ENCODE measurements around the gene EDAR. TPM values are rescaled to one million over a fixed set of nuclear protein-coding genes. Genes with fewer than 3 reads are reported as not detected.

Gene EDAR
- polyA plus RNA-seq, 1 of the 3 experiments (the other 2 are of a cell fraction) = not detected

DNA sequence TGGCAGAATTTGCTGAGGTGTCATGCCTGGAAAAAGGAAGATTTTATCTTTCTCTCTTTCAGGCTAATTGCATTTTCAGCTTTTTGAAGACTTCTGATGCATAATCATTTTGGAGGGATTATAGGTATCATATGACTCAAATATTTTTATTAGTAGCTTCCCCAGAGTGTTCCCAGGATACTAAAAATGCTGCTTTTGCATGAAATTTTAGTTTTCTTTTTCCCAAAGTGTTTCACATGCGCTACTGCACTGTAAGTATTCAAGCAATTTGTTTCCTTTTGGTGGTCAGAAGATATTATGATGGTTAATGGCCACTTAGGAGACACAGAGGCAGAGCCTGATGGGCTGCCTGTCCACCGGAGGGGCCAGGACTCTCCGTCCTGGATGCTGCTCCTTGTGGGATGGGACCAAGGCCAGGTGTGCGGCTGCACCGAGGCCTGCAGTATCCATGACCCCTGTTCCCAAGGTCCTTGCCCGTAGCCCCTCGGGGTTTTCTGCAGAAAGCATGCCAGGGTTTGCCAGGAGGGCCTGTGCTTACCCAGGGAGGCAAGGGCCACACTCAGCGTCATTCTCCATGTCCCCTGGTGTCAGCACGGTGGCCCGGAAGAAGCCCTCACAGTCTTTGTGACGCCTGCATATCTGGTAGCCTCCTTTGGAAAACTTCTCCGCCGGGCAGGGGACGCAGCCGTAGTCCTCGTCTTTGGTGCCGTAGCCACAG is 60.2 kb downstream of the EDAR start:
- no peak overlapping the region; a peak in 1 of 4 replicates for H3K4me3 ChIP-seq (ENCODE audit: low read depth in 2 of 2, low read length in 1 of 2)
- peaks cover 4% of the 10 kb centered on the region; the same call in 1 of the 2 replicates for H3K27me3 ChIP-seq (ENCODE audit: insufficient read depth)
- no peaks in the 10 kb centered on the region for H3F3A ChIP-seq (replicated peaks; ENCODE audit: insufficient read depth)
- H4K20me1 ChIP-seq (ENCODE audit: insufficient read depth) = no peaks in the 10 kb centered on the region
- no peaks in the 10 kb centered on the region for H3K9me2 ChIP-seq
- no peak overlapping the region for H2AFZ ChIP-seq (ENCODE audit: low read depth)
- ChIA-PET POLR2A (no interaction called here), CTCF (interaction anchor here (0.6 to 4.0 kb wide), 31 partner anchors 8 to 762 kb away, joined by 3 to 17 read pairs (median 4); partner anchors contain the start of gene EDAR)
- no peak overlapping the region for H3K27ac ChIP-seq (ENCODE audit: low read depth in 2 of 2, low read length in 1 of 2)
- H3K4me2 ChIP-seq = no peak overlapping the region
- no peaks in the 10 kb centered on the region for H3K9me3 ChIP-seq
- no peaks in the 10 kb centered on the region for H3K36me3 ChIP-seq (replicated peaks in 1 of 2; ENCODE audit: control insufficient read depth in 1 of 2, insufficient read depth in 2 of 2, low read length in 1 of 2)
- WGBS (ENCODE audit: low lambda C conversion rate) = 77% methylated on average over 10 of the region's 17 CpGs
- no peak overlapping the region for H3K9ac ChIP-seq
- peaks cover 0 to 15% of the 10 kb centered on the region in 2 experiments; a peak in 2 of 4 replicates for H3K4me1 ChIP-seq (ENCODE audit: control insufficient read depth in 1 of 2, insufficient read depth in 2 of 2, low read depth in 1 of 2, low read length in 1 of 2)
- no peak for DNase-seq
- TF ChIP-seq MEF2A (IDR thresholded peaks at IDR 0.05; ENCODE audit: borderline replicate concordance, low read depth) = no peak
- no peak for TF ChIP-seq RAD21 (IDR thresholded peaks at IDR 0.05; ENCODE audit: low read length)
- no peaks in the 10 kb centered on the region for H3K79me2 ChIP-seq (ENCODE audit: insufficient read depth)

DNA sequence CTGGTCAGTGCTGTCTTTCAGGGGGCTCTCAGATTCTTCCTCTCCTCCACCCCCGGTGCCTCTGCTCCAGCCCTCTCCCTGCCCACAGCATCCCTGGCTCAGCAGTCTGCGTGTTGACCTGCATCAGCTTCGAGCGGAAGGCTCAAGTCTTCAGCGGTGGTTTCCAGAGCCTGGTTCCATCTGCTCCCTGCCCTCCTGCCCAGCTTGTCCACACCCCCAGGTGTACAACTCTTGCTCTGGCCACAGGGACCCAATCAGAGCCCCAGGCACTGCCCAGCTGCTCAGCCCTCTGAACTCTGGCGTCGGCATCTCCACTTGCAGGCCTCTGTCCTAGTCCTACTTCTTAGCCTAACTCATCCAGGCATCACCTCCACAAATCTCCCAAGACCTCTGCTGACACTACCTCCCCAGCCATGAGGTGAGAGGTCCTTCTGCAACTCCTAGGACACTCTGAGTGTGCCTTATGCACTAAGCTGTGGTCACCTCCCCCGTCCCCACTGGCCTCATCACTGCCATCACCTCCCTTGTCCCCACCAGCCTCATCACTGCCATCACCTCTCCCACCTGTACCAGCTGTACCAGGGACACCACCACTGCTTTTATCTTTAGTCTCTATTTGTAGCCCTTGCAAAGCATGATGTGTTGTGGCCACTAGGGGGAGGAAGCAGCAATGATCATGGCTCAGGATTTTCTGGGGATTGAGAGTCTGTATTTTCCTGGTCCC is 60.9 kb downstream of the EDAR start:
- Histone ChIP-seq H2AFZ (ENCODE audit: low read depth) (no peak overlapping the region), H3K79me2 (ENCODE audit: insufficient read depth) (no peaks in the 10 kb centered on the region), H3K4me1 (ENCODE audit: control insufficient read depth in 1 of 2, insufficient read depth in 2 of 2, low read depth in 1 of 2, low read length in 1 of 2) (peaks cover 0 to 7% of the 10 kb centered on the region in 2 experiments; a peak in 1 of 4 replicates), H3F3A (replicated peaks; ENCODE audit: insufficient read depth) (no peaks in the 10 kb centered on the region), H3K9me3 (no peaks in the 10 kb centered on the region), H3K4me2 (no peak overlapping the region), H3K27me3 (ENCODE audit: insufficient read depth) (peaks cover 4% of the 10 kb centered on the region; the same call in 1 of the 2 replicates), H3K4me3 (ENCODE audit: low read depth in 2 of 2, low read length in 1 of 2) (no peak overlapping the region; a peak in 1 of 4 replicates), H3K27ac (ENCODE audit: low read depth in 2 of 2, low read length in 1 of 2) (no peak overlapping the region), H3K9me2 (no peaks in the 10 kb centered on the region), H4K20me1 (ENCODE audit: insufficient read depth) (no peaks in the 10 kb centered on the region), H3K9ac (no peak overlapping the region), H3K36me3 (replicated peaks in 1 of 2; ENCODE audit: control insufficient read depth in 1 of 2, insufficient read depth in 2 of 2, low read length in 1 of 2) (no peaks in the 10 kb centered on the region)
- TF ChIP-seq, protein P1, sequence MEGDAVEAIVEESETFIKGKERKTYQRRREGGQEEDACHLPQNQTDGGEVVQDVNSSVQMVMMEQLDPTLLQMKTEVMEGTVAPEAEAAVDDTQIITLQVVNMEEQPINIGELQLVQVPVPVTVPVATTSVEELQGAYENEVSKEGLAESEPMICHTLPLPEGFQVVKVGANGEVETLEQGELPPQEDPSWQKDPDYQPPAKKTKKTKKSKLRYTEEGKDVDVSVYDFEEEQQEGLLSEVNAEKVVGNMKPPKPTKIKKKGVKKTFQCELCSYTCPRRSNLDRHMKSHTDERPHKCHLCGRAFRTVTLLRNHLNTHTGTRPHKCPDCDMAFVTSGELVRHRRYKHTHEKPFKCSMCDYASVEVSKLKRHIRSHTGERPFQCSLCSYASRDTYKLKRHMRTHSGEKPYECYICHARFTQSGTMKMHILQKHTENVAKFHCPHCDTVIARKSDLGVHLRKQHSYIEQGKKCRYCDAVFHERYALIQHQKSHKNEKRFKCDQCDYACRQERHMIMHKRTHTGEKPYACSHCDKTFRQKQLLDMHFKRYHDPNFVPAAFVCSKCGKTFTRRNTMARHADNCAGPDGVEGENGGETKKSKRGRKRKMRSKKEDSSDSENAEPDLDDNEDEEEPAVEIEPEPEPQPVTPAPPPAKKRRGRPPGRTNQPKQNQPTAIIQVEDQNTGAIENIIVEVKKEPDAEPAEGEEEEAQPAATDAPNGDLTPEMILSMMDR (IDR thresholded peaks at IDR 0.05) = peak; percentile 88
- peak; percentile 75 for TF ChIP-seq SMC3 (IDR thresholded peaks at IDR 0.05; ENCODE audit: low read depth, low read length)
- no peak for TF ChIP-seq EZH2phosphoT487 (IDR thresholded peaks at IDR 0.05; ENCODE audit: borderline replicate concordance, low read depth)
- peak; percentile 47; the same call in 1 of the 2 replicates for TF ChIP-seq RFX5 (IDR thresholded peaks at IDR 0.05; ENCODE audit: low read length)
- TF ChIP-seq JUND (IDR thresholded peaks at IDR 0.05) = no peak
- TF ChIP-seq RAD21 (IDR thresholded peaks at IDR 0.05; ENCODE audit: low read length) = peak; percentile 80
- ChIA-PET CTCF (interaction anchor here (0.6 to 4.0 kb wide), 33 partner anchors 8 to 763 kb away, joined by 3 to 17 read pairs (median 4); partner anchors contain the start of gene EDAR), POLR2A (no interaction called here)
- WGBS (ENCODE audit: low lambda C conversion rate) = 43% methylated on average over 8 of the region's 8 CpGs
- DNase-seq = peak; percentile 79
